ENCODE data around the gene FTO.

The FTO gene

DNA sequence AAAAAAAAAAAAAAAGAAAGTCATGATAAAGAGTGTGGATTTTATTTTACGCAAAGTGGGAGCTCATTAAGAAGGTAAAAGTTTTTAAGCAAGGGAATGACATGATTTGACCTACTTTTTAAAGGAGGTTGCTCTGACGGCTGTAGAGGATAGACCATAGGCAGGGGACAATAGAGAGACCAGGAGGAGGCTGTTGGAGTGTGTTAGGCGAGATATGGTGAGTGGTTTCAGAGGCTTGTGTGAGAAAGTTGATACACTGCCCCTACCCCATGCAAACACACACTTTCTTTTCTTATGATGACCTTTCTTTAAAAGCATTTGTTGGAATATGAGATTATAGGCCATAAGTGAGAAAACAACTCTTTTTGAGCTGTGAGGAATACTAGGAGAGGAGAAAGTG lies 82.0 kb downstream of the FTO start:
- H3K4me2 ChIP-seq (ENCODE audit: low read depth, low read length, poor library complexity, severe bottlenecking) = no peak overlapping the region
- no peak overlapping the region for H3K27ac ChIP-seq (ENCODE audit: low read depth, low read length)
- H4K20me1 ChIP-seq (ENCODE audit: low read depth, low read length) = 0 out of 2 replicates have a peak, but pooled peaks cover 3% of the 10 kb centered on the region
- no peaks in the 10 kb centered on the region for H3K79me2 ChIP-seq (ENCODE audit: insufficient read depth, low read length)
- H3K9ac ChIP-seq (ENCODE audit: low read length) = no peak overlapping the region
- H3K9me3 ChIP-seq (ENCODE audit: insufficient read depth, low read length) = no peaks in the 10 kb centered on the region
- H2AFZ ChIP-seq (ENCODE audit: low read depth, low read length, severe bottlenecking) = no peak overlapping the region
- no peak overlapping the region for H3K4me3 ChIP-seq (ENCODE audit: insufficient read depth, low read length, poor library complexity, severe bottlenecking)
- H3K27me3 ChIP-seq (ENCODE audit: low read length) = no peaks in the 10 kb centered on the region
- no peaks in the 10 kb centered on the region for H3K9me2 ChIP-seq (replicated peaks; ENCODE audit: insufficient read depth, low read length)
- H3F3A ChIP-seq (ENCODE audit: insufficient read depth) = no peaks in the 10 kb centered on the region
- no peak for TF ChIP-seq EZH2phosphoT487 (conservative IDR thresholded peaks at IDR 0.05; ENCODE audit: low read length)
- TF ChIP-seq, protein P1, sequence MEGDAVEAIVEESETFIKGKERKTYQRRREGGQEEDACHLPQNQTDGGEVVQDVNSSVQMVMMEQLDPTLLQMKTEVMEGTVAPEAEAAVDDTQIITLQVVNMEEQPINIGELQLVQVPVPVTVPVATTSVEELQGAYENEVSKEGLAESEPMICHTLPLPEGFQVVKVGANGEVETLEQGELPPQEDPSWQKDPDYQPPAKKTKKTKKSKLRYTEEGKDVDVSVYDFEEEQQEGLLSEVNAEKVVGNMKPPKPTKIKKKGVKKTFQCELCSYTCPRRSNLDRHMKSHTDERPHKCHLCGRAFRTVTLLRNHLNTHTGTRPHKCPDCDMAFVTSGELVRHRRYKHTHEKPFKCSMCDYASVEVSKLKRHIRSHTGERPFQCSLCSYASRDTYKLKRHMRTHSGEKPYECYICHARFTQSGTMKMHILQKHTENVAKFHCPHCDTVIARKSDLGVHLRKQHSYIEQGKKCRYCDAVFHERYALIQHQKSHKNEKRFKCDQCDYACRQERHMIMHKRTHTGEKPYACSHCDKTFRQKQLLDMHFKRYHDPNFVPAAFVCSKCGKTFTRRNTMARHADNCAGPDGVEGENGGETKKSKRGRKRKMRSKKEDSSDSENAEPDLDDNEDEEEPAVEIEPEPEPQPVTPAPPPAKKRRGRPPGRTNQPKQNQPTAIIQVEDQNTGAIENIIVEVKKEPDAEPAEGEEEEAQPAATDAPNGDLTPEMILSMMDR (IDR thresholded peaks at IDR 0.05; ENCODE audit: insufficient read depth, low read length, poor library complexity, severe bottlenecking) = no peak
- H3K36me3 ChIP-seq (ENCODE audit: low read length) = no peaks in the 10 kb centered on the region

DNA sequence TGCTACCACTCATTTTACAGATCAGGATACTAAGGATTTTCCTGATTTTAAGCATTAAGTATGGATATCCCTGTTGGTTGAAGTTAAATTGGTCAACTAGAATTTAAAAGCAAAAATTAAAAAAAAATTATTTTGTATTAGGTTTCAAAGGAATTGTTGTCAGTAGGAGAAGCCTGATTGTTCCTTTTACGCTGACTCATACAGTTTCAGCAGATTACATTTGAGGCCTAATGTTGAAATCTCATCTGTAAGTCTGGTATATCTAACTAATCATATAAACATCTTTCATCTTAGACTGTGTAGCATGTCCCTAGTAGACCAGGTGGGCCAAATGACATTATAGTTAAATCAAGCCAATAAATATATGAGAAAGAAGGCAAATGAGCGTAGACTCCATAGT lies 83.5 kb downstream of the FTO start:
- no peak for TF ChIP-seq EZH2phosphoT487 (conservative IDR thresholded peaks at IDR 0.05; ENCODE audit: low read length)
- TF ChIP-seq, protein P1 (IDR thresholded peaks at IDR 0.05; ENCODE audit: insufficient read depth, low read length, poor library complexity, severe bottlenecking) = no peak
- no peaks in the 10 kb centered on the region for H3K36me3 ChIP-seq (ENCODE audit: low read length)
- no peaks in the 10 kb centered on the region for H3K9me2 ChIP-seq (replicated peaks; ENCODE audit: insufficient read depth, low read length)
- H3K79me2 ChIP-seq (ENCODE audit: insufficient read depth, low read length) = no peaks in the 10 kb centered on the region
- no peaks in the 10 kb centered on the region for H3K27me3 ChIP-seq (ENCODE audit: low read length)
- H2AFZ ChIP-seq (ENCODE audit: low read depth, low read length, severe bottlenecking) = no peak overlapping the region
- H3K4me2 ChIP-seq (ENCODE audit: low read depth, low read length, poor library complexity, severe bottlenecking) = no peak overlapping the region
- H3K27ac ChIP-seq (ENCODE audit: low read depth, low read length) = no peak overlapping the region
- H3F3A ChIP-seq (ENCODE audit: insufficient read depth) = no peaks in the 10 kb centered on the region
- 0 out of 2 replicates have a peak, but pooled peaks cover 3% of the 10 kb centered on the region for H4K20me1 ChIP-seq (ENCODE audit: low read depth, low read length)
- no peak overlapping the region for H3K9ac ChIP-seq (ENCODE audit: low read length)
- no peaks in the 10 kb centered on the region for H3K9me3 ChIP-seq (ENCODE audit: insufficient read depth, low read length)
- no peak overlapping the region for H3K4me3 ChIP-seq (ENCODE audit: insufficient read depth, low read length, poor library complexity, severe bottlenecking)

GRCh38 chr16:53789137-53789536 lies 85.2 kb downstream of the FTO start:
- Histone ChIP-seq H3K9me2 (replicated peaks; ENCODE audit: insufficient read depth, low read length) (no peaks in the 10 kb centered on the region), H2AFZ (ENCODE audit: low read depth, low read length, severe bottlenecking) (no peak overlapping the region), H3K27ac (ENCODE audit: low read depth, low read length) (no peak overlapping the region), H3K4me3 (ENCODE audit: insufficient read depth, low read length, poor library complexity, severe bottlenecking) (no peak overlapping the region), H3K4me2 (ENCODE audit: low read depth, low read length, poor library complexity, severe bottlenecking) (no peak overlapping the region), H3K9ac (ENCODE audit: low read length) (no peak overlapping the region), H4K20me1 (ENCODE audit: low read depth, low read length) (peaks cover 14% of the 10 kb centered on the region), H3K36me3 (ENCODE audit: low read length) (no peaks in the 10 kb centered on the region), H3K79me2 (ENCODE audit: insufficient read depth, low read length) (no peaks in the 10 kb centered on the region), H3K27me3 (ENCODE audit: low read length) (no peaks in the 10 kb centered on the region), H3F3A (ENCODE audit: insufficient read depth) (no peaks in the 10 kb centered on the region), H3K9me3 (ENCODE audit: insufficient read depth, low read length) (no peaks in the 10 kb centered on the region)
- no peak for TF ChIP-seq EZH2phosphoT487 (conservative IDR thresholded peaks at IDR 0.05; ENCODE audit: low read length)
- TF ChIP-seq, protein P1 (IDR thresholded peaks at IDR 0.05; ENCODE audit: insufficient read depth, low read length, poor library complexity, severe bottlenecking) = no peak
